ENCODE results near the gene NOD2.

NOD2 gene

DNA sequence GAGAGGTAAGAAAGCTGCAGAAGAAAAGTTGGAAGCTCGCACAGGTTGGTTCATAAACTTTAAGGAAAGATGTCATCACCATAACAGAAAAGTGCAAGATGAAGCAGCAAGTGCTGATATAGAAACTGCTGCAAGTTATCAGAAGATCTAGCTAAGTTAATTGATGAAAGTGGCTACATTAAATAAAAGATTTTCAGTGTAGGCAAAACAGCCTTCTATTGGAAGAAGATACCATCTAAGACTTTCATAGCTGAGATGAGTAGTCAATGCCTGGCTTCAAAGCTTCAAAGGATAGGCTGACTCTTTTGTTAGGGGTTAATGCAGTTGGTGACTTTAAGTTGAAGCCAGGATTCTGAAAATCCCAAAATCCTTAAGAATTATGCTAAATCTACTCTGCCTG is 72.5 kb downstream of the NOD2 start:
- TF ChIP-seq, protein P1, sequence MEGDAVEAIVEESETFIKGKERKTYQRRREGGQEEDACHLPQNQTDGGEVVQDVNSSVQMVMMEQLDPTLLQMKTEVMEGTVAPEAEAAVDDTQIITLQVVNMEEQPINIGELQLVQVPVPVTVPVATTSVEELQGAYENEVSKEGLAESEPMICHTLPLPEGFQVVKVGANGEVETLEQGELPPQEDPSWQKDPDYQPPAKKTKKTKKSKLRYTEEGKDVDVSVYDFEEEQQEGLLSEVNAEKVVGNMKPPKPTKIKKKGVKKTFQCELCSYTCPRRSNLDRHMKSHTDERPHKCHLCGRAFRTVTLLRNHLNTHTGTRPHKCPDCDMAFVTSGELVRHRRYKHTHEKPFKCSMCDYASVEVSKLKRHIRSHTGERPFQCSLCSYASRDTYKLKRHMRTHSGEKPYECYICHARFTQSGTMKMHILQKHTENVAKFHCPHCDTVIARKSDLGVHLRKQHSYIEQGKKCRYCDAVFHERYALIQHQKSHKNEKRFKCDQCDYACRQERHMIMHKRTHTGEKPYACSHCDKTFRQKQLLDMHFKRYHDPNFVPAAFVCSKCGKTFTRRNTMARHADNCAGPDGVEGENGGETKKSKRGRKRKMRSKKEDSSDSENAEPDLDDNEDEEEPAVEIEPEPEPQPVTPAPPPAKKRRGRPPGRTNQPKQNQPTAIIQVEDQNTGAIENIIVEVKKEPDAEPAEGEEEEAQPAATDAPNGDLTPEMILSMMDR (IDR thresholded peaks at IDR 0.05; ENCODE audit: insufficient read depth, low read depth, low read length, missing control alignments), result no peak
- no peak for DNase-seq (ENCODE audit: low read depth)
- no peak overlapping the region for H3K4me3 ChIP-seq (ENCODE audit: low read depth, low read length)

DNA sequence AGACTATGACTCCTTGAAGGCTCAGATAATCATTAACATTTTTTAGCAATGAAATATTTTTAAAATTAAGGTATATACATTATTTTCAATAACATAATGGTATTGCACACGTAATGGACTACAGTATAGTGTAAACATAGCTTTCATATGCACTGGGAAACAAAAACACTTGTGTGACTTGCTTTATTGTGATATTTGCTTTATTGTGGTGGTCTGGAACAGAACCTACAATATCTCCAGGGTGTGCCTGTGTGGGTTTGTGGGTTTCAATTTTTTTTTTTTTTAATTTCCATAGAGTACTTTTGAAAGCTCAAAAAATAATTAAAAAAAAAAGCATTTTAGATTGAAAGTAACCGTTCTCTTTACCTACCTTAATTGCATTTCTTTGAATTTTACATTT is 73.8 kb downstream of the NOD2 start:
- no peak for DNase-seq (ENCODE audit: low read depth)
- H3K4me3 ChIP-seq (ENCODE audit: low read depth, low read length), result no peak overlapping the region
- TF ChIP-seq, protein P1 (IDR thresholded peaks at IDR 0.05; ENCODE audit: insufficient read depth, low read depth, low read length, missing control alignments), result no peak

DNA sequence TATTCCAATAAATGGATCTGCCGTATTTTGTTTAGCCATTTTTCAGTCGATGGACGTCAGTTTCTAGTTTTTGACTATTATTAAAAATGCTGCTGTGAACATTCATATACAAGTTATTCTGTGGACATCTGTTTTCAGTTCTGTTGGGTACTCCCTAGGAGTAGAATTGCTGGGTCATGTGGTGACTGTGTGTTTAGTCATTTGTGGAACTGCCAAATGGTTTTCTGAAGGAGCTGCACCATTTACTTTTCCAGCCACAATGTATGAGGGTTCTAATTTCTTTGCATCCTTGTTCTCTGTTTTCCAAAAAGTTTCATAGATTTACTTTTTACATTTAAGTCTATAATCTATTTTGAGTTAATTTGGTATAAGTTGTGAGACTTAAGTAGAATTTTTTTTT is 78.0 kb downstream of the NOD2 start:
- DNase-seq (ENCODE audit: low read depth), result no peak
- TF ChIP-seq, protein P1 (IDR thresholded peaks at IDR 0.05; ENCODE audit: insufficient read depth, low read depth, low read length, missing control alignments), result no peak
- no peak overlapping the region for H3K4me3 ChIP-seq (ENCODE audit: low read depth, low read length)

GRCh38 chr16:50774405-50774804 is 81.0 kb downstream of the NOD2 start:
- no peak for DNase-seq (ENCODE audit: low read depth)
- no peak overlapping the region for H3K4me3 ChIP-seq (ENCODE audit: low read depth, low read length)
- TF ChIP-seq, protein P1 (IDR thresholded peaks at IDR 0.05; ENCODE audit: insufficient read depth, low read depth, low read length, missing control alignments), result no peak

- TF ChIP-seq, protein P1 (IDR thresholded peaks at IDR 0.05; ENCODE audit: insufficient read depth, low read depth, low read length, missing control alignments), result no peak
- H3K4me3 ChIP-seq (ENCODE audit: low read depth, low read length), result no peak overlapping the region
- no peak for DNase-seq (ENCODE audit: low read depth)
These were observed 81.6 kb downstream of the NOD2 start for GRCh38 chr16:50774960-50775359.

- no peak for DNase-seq (ENCODE audit: low read depth)
- TF ChIP-seq, protein P1 (IDR thresholded peaks at IDR 0.05; ENCODE audit: insufficient read depth, low read depth, low read length, missing control alignments), result no peak
- H3K4me3 ChIP-seq (ENCODE audit: low read depth, low read length), result no peak overlapping the region
These were observed 82.6 kb downstream of the NOD2 start for GRCh38 chr16:50776037-50776436.
